Adrenal gland (tissue), 12 donors: ENCODE results near the gene FKTN. TPM values are rescaled to one million over a fixed set of nuclear protein-coding genes. Genes with fewer than 3 reads are reported as not detected.

Experiments
- DNase-seq, 7 donors: peaks; one replicate each; pipeline ENCODE4 v3.0.0-alpha.2; 2019 to 2020
- H3K27ac ChIP-seq, 5 donors: fragments of 200-600 bp; sonication (generic) in 4 of 5; 1 replicate in 3 of 5; 2 replicates in 2 of 5; pipeline versions ENCODE4 v1.5.1 to v1.8.0; 2016 to 2020; ENCODE audit warnings: mild to moderate bottlenecking in 1 of 5
- H3K27me3 ChIP-seq: fragments of 200-600 bp; 2 replicates; pipeline ENCODE4 v1.8.0; 2021
- H3K36me3 ChIP-seq, 2 donors: fragments of 200-600 bp; replicated peaks in 1 of 2; 1 replicate in 1 of 2; 2 replicates in 1 of 2; pipeline versions ENCODE4 v1.5.1 to v1.8.0; 2018 to 2022
- H3K4me1 ChIP-seq, 2 donors: fragments of 200-600 bp; replicated peaks in 1 of 2; 1 replicate in 1 of 2; 2 replicates in 1 of 2; pipeline versions ENCODE4 v1.5.1 to v1.8.0; 2018 to 2021
- H3K4me3 ChIP-seq, 4 donors: fragments of 200-600 bp; sonication (generic) in 3 of 4; one replicate each; pipeline ENCODE4 v1.5.1; 2016 to 2018
- H3K9me3 ChIP-seq, 3 donors: fragments of 200-600 bp; sonication (generic) in 1 of 3; replicated peaks in 1 of 3; 1 replicate in 2 of 3; 2 replicates in 1 of 3; pipeline versions ENCODE4 v1.5.1 to v1.8.0; 2016 to 2021
- CTCF ChIP-seq, 6 experiments: fragments of 450-650 bp in 4 of 6; fragments of 200-600 bp in 2 of 6; sonication (generic) in 1 of 6; IDR thresholded peaks; 1 replicate in 5 of 6; 2 replicates in 1 of 6; pipeline versions ENCODE4 v1.5.1 to v1.8.0; 2016 to 2021; ENCODE audit warnings: antibody characterized with exemption in 6 of 6, mild to moderate bottlenecking in 2 of 6, moderate library complexity in 1 of 6
- POLR2A ChIP-seq, 2 donors: fragments of 450-650 bp; IDR thresholded peaks; one replicate each; pipeline ENCODE4 v1.6.1; 2017; ENCODE audit warnings: antibody characterized with exemption in 2 of 2, mild to moderate bottlenecking in 2 of 2, moderate library complexity in 1 of 2
- WGBS, 4 donors: extraction: QIAGEN DNeasy Blood & Tissue Kit in 2 of 4; methylation state at CpG; one replicate each; pipeline versions ENCODE4 v1.1.5 to v1.1.7; 2013 to 2017; 5-methylcytosine and 5-hydroxymethylcytosine counted together
- intact Hi-C, 2 donors: fragments of 100-400 bp; cut with DNase I; formaldehyde crosslinking; loops; one replicate each; pipeline versions ENCODE4 v1.14.1 to v1.15.0; 2022 to 2023
- polyA plus RNA-seq, 3 donors: library from polyadenylated mRNA; stranded (reverse); fragments of 200-250 nt in 2 of 3; fragments of 350-450 nt in 1 of 3; fragmentation: Illumina TruSeq in 1 of 3; extraction: RNeasy Lipid Tissue Mini Kit (QIAGEN cat#74804) in 1 of 3; gene quantifications; one replicate each; pipeline ENCODE4 v1.2.3, GENCODE V29; 2013 to 2014
- total RNA-seq, 9 donors: library from RNA; depleted of rRNA in 4 of 9; stranded (reverse); fragments of >200 nt in 4 of 9; fragments of 120-200 nt in 1 of 9; fragmentation: NEBNext Ultra II Directional in 1 of 9; extraction: Animal tissue kit (Norgen Biotek cat#: 25700) in 1 of 9; gene quantifications; one replicate each; pipeline versions ENCODE4 v1.1.0 to v1.2.4, GENCODE V29; 2013 to 2023
- donor health status: healthy with polysubstance abuse.
- donor health status: Bipolar disorder and iron deficiency.
- donor health status: DM: yes; HTN: yes; CAD: no.
- donor health status: DM: no; HTN: no; CAD: no.
- donor health status: DM: no; HTN: no; CAD: no.
- donor health status: DM: yes; HTN: yes; CAD: no.

The FKTN gene
- total and polyA plus RNA-seq, 12 donors = 4.1 to 39.1 (median 15.5) TPM

- Histone ChIP-seq H3K4me3 (no peak overlapping the region), H3K9me3 (no peaks in the 10 kb centered on the region), H3K36me3 (no peaks in the 10 kb centered on the region), H3K4me1 (no peaks in the 10 kb centered on the region), H3K27ac (no peak overlapping the region), H3K27me3 (no peaks in the 10 kb centered on the region)
- 68 to 76% (median 73%) methylated on average over 3 of the region's 3 CpGs for WGBS, 4 donors
- no peak for TF ChIP-seq POLR2A (IDR thresholded peaks at IDR 0.05)
- TF ChIP-seq CTCF (IDR thresholded peaks at IDR 0.05) = no peak
- DNase-seq = no peak
- intact Hi-C loops = no loop called here
Measured at GRCh38 chr9:105673850-105674387, 116.0 kb downstream of the FKTN start.

GRCh38 chr9:105676351-105676923 is 118.5 kb downstream of the FKTN start:
- 60 to 73% (median 71%) methylated on average over 6 of the region's 6 CpGs for WGBS, 4 donors
- no peak for DNase-seq
- intact Hi-C loops = no loop called here
- TF ChIP-seq CTCF (IDR thresholded peaks at IDR 0.05) (no peak), POLR2A (IDR thresholded peaks at IDR 0.05) (no peak)
- Histone ChIP-seq H3K4me3 (no peak overlapping the region), H3K36me3 (no peaks in the 10 kb centered on the region), H3K9me3 (no peaks in the 10 kb centered on the region), H3K27me3 (no peaks in the 10 kb centered on the region), H3K4me1 (no peaks in the 10 kb centered on the region), H3K27ac (no peak overlapping the region)

GRCh38 chr9:105678163-105678562 is 120.2 kb downstream of the FKTN start:
- DNase-seq = no peak

GRCh38 chr9:105678781-105679180 is 120.8 kb downstream of the FKTN start:
- TF ChIP-seq CTCF (IDR thresholded peaks at IDR 0.05) (no peak), POLR2A (IDR thresholded peaks at IDR 0.05) (no peak)
- WGBS, 4 donors = 59 to 76% (median 70%) methylated on average over 1 of the region's 1 CpG
- intact Hi-C loops = no loop called here
- Histone ChIP-seq H3K4me3 (no peak overlapping the region), H3K27me3 (no peaks in the 10 kb centered on the region), H3K27ac (no peak overlapping the region), H3K9me3 (no peaks in the 10 kb centered on the region), H3K4me1 (no peaks in the 10 kb centered on the region), H3K36me3 (no peaks in the 10 kb centered on the region)
- no peak for DNase-seq

More at GRCh38 chr9:105678163-105678562, 120.2 kb downstream of the FKTN start:
- Histone ChIP-seq H3K27me3 (no peaks in the 10 kb centered on the region), H3K4me3 (no peak overlapping the region), H3K27ac (no peak overlapping the region), H3K36me3 (no peaks in the 10 kb centered on the region), H3K9me3 (no peaks in the 10 kb centered on the region), H3K4me1 (no peaks in the 10 kb centered on the region)
- TF ChIP-seq POLR2A (IDR thresholded peaks at IDR 0.05) (no peak), CTCF (IDR thresholded peaks at IDR 0.05) (no peak)
- 77 to 100% (median 91%) methylated on average over 1 of the region's 1 CpG for WGBS, 4 donors
- intact Hi-C loops = no loop called here
